ENCODE results near the gene PEX16. TPM values are rescaled to one million over a fixed set of nuclear protein-coding genes. Genes with fewer than 3 reads are reported as not detected.

Gene PEX16
- total and polyA plus RNA-seq, 11 donors = 10.4 to 22.8 (median 16.3) TPM

DNA sequence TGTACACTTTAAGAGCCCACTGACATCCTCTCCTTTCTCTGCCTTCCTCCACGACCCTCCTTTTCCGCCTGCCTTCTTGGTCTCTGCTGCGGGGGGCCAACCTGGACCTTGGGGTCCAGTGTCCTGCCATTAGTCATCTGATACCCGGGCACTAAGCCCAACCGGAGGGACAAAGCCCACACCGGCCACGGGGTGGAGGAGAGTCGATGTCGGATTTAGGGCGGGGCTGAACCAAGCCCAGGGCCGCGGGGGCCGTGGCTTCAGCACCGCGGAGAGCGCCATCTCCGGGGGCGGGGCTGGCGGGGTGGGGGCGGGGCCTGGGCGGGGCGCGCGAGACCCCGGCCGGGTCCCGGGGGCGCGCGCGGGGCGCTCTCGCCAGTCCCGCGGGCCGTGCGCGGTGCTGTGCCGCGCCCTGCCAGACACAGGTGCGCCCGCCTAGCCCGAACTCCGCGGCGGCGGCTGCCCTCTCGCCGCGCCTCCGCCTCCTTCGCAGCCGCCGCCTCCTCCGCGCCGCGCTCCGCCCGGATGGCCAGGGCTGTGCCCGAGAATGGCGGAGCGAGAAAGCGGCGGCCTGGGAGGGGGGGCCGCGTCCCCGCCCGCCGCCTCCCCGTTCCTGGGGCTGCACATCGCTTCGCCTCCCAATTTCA lies 32.3 kb downstream of the PEX16 start, which contains the start of gene MAPK8IP1:
Gene MAPK8IP1, plus strand, starts transcription at position 378 of the 647 bp plus-strand sequence. Its CDS starts 170 bp downstream, at position 548.
- ATAC-seq = peak; percentile 53 to 80 (median 66)

GRCh38 chr11:45884596-45885185 lies 33.0 kb downstream of the PEX16 start:
- peaks cover 0 to 24% (median 8%) of the 10 kb centered on the region in 12 donors for H3K4me1 ChIP-seq
- no peak overlapping the region for H3K27ac ChIP-seq
- intact Hi-C loops (cut with DNase I) = no loop called here
- DNase-seq = no peak
- H3K9me3 ChIP-seq = no peaks in the 10 kb centered on the region
- WGBS, 4 donors = 85 to 92% (median 90%) methylated on average over 10 of the region's 10 CpGs
- no peak for ATAC-seq
- TF ChIP-seq POLR2A (IDR thresholded peaks at IDR 0.05) (no peak), CTCF (IDR thresholded peaks at IDR 0.05) (no peak)
- peak overlapping the region in 2 of 12 donors; percentile 51 to 58 for H3K4me3 ChIP-seq
- H3K36me3 ChIP-seq = peaks cover 3 to 35% (median 30%) of the 10 kb centered on the region in 9 donors
- H3K27me3 ChIP-seq = peaks cover 0 to 3% (median 0%) of the 10 kb centered on the region in 9 donors

More for the DNA sequence above, 32.3 kb downstream of the PEX16 start, which contains the start of gene MAPK8IP1:
- peaks cover 2 to 27% (median 22%) of the 10 kb centered on the region in 9 donors for H3K36me3 ChIP-seq
- H3K4me3 ChIP-seq = peak within 1 kb of the TSS in 11 of 12 donors; percentile 28 to 66 (median 51)
- no peaks in the 10 kb centered on the region for H3K9me3 ChIP-seq
- WGBS, 4 donors = 1 to 8% (median 2%) methylated on average over 15 to 73 of the region's 73 CpGs
- no peak for TF ChIP-seq POLR2A (IDR thresholded peaks at IDR 0.05)
- no peak for TF ChIP-seq CTCF (IDR thresholded peaks at IDR 0.05)
- no peak within 1 kb of the TSS for H3K27ac ChIP-seq
- peaks cover 0 to 3% (median 0%) of the 10 kb centered on the region in 9 donors for H3K27me3 ChIP-seq
- intact Hi-C loops (cut with DNase I) = no loop called here
- peaks cover 0 to 24% (median 8%) of the 10 kb centered on the region in 12 donors for H3K4me1 ChIP-seq
- peak in 4 of 5 donors; percentile 55 to 65 (median 57) for DNase-seq

- Histone ChIP-seq H3K4me3 (no peak overlapping the region), H3K36me3 (peaks cover 4 to 63% (median 50%) of the 10 kb centered on the region in 9 donors), H3K9me3 (no peaks in the 10 kb centered on the region), H3K27ac (peak overlapping the region in 2 of 12 donors; percentile 0 to 38), H3K27me3 (peaks cover 0 to 3% (median 0%) of the 10 kb centered on the region in 9 donors), H3K4me1 (peaks cover 0 to 24% (median 8%) of the 10 kb centered on the region in 12 donors)
- DNase-seq (no peak), ATAC-seq (no peak)
- 64 to 71% (median 68%) methylated on average over 6 of the region's 6 CpGs for WGBS, 4 donors
- TF ChIP-seq CTCF (IDR thresholded peaks at IDR 0.05) = no peak
- no peak for TF ChIP-seq POLR2A (IDR thresholded peaks at IDR 0.05)
- intact Hi-C loops (cut with DNase I) = no loop called here
These were observed 35.8 kb downstream of the PEX16 start for GRCh38 chr11:45881708-45882368.

All from heart left ventricle (tissue), 16 donors.